LHCN-M2 (cell line): ENCODE results near the gene KCNAB1. TPM values are rescaled to one million over a fixed set of nuclear protein-coding genes. Genes with fewer than 3 reads are reported as not detected.

Experiments
- DNase-seq: peaks from one replicate; pipeline ENCODE4 v3.0.0-alpha.2; 2012; ENCODE audit warnings: low read depth
- total RNA-seq: library from RNA; depleted of rRNA; stranded (reverse); fragments of >200 nt; gene quantifications from 2 replicates; pipeline ENCODE4 v1.2.3, GENCODE V29; 2014

The KCNAB1 gene
- total RNA-seq, 1 experiment from 2014 or later: 0.57 TPM

DNA sequence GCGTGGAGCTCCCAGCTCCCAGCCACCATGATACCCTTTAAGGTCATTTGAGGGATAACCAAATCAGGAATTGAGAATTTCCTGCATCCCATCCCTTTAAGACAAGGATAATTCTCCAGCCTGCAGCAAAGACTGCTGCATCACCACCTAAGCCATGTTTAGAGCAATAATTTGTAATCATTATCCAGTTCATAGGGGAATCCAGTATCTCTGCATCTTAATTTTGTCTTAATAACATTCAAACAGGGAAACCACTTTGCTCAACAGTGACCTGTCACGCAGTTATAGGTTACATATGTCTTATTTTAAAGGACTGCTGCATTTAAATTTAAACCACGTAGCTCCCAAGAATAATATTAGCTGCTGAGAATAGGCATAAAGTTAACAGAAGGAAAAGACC lies 246.2 kb downstream of the KCNAB1 start:
- DNase-seq: no peak

DNA sequence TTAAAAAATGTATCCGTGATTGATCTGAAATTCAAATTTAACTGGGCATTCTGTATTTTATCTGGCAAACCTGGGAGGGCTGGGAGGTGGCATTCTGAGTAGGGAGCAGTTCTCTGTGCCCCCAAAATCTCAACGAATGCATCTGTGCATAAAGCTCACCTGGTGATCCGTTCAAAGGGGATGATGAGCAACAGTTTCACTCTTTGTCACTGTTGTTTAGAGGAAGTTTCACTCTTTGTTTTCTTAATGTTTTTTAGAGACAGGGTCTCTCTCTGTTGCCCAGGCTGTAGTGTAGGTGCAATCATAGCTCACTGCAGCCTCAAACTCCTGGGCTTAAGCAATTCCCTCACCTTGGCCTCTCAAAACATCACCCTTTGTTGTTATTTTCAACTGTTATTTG lies 247.8 kb downstream of the KCNAB1 start:
- DNase-seq: no peak

GRCh38 chr3:156371701-156372100 lies 251.3 kb downstream of the KCNAB1 start:
- no peak for DNase-seq

- DNase-seq: no peak
Observed at GRCh38 chr3:156373095-156373494, 252.7 kb downstream of the KCNAB1 start.

- DNase-seq: no peak
Observed at GRCh38 chr3:156373654-156374053, 253.3 kb downstream of the KCNAB1 start.

DNA sequence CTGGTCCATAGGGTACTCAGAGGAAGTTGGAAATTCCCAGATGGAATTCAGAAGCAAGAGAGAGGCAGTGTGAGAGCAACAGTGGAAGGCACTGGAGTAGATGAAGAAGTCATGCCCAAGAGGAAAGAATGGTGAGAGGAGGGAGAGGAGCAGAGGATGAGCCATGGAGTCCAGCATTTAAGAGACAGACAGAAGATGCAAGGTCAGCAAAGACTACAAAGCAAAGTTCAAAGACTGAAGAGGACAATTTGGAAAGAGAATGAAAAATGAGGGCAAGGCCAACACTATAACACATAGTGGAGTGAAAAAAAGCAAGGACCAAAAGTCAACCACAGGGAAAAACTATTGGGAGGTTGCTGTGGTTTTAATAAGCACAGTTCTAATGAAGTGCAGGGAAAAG lies 255.8 kb downstream of the KCNAB1 start:
- DNase-seq: no peak

GRCh38 chr3:156377266-156377665 lies 256.9 kb downstream of the KCNAB1 start:
- DNase-seq: no peak

DNA sequence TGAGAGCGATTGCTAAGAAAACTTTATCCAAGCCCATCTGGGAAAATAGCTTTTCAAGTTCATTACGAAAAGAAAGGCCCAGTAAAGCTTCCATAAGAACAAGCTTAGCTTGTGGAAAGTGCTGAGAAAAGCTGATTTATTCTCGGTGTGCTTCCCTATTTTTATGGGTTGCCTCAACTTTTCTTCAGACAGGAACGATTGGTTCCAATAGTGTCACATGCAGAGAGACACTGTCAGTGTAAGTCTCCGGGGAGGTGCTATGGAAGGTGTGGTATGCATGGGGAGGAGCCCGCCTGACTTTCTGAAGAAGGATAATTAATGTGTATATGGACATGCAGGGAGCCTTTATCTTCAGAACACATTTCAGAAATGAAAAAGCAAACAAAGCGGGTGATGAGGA lies 257.3 kb downstream of the KCNAB1 start:
- no peak for DNase-seq

DNA sequence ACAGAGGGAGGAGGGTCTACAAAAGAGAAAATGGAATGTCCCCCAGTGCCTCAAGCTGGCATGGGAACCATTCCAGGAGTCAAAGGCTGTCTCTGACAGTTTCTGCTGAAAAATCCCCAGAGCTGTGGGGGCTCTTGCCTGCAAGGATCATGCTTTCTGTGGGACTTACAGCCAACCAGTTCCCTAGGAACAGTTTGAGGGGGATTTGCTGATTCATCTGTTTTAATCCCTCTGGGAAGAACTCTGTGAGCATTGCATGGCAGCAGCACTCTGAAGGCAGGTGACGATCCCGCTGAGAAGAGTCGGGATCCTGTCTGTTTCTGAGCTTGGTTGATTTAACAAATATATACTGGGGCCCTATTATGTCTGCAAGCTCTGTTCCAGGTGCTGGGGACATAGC lies 258.5 kb downstream of the KCNAB1 start:
- DNase-seq: no peak

DNA sequence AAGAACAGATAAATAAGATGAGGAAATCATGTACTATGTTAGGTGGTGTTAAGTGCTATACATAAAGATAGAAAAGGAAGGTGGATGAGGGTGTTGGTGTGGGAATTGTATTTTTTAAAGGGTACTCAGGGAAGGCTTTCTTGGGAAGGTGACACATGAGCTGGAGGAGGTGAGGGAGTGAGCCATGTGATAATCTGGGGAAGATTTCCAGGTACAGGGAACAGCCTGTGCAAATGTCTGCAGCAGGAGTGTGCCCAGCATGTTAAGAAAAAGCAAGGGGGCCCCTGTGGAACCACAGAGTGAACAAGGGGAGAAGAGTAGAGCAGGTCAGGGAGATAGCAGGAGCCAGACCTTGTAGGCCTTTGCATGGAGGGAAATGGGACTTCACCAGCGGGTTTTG lies 258.9 kb downstream of the KCNAB1 start:
- no peak for DNase-seq

DNA sequence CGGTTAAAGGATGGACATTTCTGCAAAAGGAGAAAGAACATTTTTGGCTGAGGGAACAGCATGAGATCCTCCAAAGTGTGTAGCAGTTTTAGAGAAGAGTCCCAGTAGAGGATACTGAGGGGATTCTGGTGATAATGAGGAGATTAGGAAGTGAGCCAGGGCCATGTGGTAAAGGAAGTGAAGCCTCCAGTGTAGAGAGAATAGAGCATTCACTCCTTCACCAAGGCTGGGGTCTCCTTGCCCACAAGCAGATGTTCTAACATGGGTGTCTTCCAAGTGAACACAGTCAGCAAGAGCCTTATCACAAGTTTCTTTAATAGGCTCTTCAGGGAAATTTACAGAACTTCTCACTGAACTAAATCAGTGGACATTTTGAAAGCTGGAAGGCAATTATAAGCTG lies 260.9 kb downstream of the KCNAB1 start:
- no peak for DNase-seq

DNA sequence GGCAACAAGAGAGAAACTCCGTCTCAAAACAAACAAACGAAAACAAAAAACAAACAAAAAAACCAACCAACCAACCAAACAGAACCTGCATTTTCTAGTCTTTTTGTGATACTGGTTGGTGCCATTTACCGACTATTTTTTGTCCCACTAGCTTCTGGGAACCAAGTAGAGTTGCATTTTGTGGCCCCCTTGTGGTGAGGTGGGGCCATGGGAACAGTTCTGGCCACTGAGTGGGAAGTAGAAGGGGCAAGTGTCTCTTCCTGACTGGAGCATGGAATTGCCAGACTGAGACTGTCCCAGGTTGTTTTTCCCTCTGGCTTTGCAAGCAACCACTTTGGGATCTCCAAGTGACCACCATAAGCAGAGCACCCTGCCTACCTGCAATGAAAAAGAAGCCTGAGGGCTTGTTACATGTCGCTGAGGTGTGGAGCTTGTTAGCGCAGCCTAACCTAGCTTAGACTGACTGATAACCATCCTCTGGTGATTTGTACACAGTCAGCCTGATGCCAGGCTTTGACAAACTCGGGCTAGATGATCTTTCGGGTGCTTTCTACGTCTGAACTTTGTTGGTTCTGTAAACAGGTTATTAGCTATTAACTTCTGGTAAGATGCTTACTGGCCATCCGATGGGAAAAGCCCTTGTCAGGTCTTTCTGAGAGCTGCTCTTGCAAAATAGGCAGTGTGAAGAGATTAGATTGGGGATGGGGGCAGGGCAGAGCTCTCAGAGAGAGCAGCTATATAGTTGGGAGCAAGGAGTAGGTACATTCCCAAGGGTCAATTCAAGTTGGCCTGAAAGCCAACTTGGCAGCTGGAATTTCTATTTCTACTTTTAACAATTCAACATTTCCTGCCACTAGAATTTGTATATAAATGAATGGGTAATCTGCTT lies 262.3 kb downstream of the KCNAB1 start:
- DNase-seq: peak; percentile 15

GRCh38 chr3:156383441-156384025 lies 263.2 kb downstream of the KCNAB1 start:
- no peak for DNase-seq

DNA sequence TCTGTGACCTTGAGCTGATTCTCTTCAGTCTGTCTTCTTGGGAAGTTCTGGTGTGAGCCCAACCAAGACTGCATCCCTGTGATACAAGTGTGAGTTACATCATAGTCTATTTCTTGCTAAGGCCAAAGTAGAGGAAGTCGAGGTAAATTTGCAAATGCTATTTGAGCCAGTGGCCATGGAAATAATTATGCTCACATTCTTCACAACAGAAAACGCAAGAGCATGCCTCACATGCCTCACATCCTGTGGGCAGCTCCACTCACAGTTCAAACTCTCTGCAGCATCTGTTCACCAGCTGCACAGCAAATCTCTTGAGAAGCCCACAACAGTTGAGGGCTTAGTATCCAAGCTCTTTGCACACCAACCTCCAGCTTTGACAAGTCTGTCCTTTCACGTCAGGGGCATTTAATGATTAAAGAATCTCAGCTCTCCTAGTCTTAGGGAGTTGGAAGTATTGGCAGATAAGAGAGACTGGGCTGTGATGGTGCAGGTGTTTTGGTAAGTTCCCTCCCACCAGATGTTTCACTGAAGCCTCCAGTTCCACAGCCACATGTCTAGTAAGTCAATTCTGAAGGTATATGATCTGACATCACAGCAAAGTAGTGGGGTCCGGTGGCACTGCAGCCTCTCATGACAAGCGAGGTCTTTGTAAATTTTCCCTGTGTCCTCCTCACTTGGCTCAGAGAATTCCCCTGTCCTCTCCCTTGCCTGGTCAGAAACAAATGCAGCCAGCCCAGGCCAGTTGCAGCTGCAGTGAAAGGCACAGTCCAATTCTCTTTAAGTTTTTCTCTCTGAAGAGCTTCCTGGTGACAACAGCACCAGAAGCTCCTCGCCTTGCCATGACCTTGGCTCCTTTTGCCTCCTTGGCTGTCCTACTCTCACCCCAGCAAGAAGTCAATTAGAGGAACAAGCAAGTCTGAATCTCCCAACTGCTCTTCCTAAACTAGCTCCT lies 268.4 kb downstream of the KCNAB1 start:
- peak; percentile 92 for DNase-seq

DNA sequence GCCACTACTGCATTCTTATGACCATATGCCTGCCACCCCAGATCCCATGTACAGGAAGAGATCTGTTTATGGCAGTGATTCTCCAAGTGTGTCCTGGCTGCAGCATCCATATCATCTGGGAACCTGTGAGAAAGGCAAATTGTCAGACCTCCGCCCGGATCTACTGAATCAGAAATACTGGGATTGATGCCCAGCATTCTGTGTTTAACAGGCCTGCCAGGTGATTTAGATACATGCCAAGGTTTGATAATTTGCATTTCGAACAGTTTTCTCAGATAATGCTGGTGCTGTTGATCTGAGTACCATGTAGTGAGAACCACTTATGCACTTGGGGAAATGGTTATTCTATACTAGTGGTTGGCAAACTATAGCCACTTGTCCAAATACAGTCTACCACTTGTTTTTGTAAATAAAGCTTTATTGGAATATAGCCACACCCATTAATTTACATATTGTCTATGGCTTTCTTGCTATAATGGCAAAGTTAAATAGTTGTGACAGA lies 269.1 kb downstream of the KCNAB1 start:
- no peak for DNase-seq

DNA sequence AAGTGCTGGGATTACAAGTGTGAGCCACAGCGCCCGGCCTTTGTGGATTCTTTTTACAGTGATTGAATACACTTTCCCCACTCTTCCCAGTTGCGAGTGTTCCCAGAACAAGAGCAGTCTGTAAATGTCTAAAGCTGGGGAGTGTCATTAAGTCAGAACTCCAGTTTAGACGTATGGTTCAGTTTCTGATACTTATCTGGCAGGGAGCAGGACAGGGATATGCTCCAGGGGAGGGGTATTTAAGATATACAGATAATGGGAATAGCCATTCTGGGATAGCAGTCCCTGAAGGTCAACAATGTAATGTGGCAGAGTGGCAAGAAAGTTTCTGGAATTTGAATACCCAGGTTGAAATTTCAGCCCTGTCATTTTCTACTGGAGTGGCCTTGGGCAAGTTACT lies 270.5 kb downstream of the KCNAB1 start:
- no peak for DNase-seq

- no peak for DNase-seq
Observed at GRCh38 chr3:156395961-156396710, 275.8 kb downstream of the KCNAB1 start.

- DNase-seq: no peak
Observed at GRCh38 chr3:156396851-156397250, 276.5 kb downstream of the KCNAB1 start.

- DNase-seq: no peak
Observed at GRCh38 chr3:156397534-156397933, 277.2 kb downstream of the KCNAB1 start.

- DNase-seq: no peak
Observed at GRCh38 chr3:156400062-156400461, 279.7 kb downstream of the KCNAB1 start.

DNA sequence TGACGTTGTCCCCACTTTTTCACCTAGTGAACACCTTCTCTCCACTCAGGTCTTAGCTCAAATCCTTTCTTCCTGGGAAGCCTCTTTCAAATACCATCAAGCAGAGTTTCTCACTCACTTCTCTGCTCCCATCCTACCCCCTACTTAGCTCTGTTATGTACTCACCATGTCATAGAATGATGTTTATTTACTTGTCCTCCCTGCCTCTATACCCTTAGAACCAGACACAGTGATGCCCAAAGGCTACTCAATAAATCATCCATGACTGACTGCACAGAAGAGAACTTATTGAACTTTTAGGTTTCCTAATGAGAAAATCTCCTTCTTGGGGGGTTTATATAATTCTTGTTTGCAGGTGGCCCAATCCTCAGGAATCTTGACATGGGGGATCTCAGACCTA lies 280.4 kb downstream of the KCNAB1 start:
- no peak for DNase-seq
